ENCODE data around the gene COL5A1.
A peak's percentile ranks its signal among the peaks of the same experiment; 100 is the strongest.

GRCh38 chr9:134732392-134733110 is 90.9 kb downstream of the COL5A1 start:
- TF ChIP-seq CTCF (IDR thresholded peaks at IDR 0.05) (no peak), POLR2A (IDR thresholded peaks at IDR 0.05) (no peak), EP300 (IDR thresholded peaks at IDR 0.05) (peak in 1 of 2 donors; percentile 85)

Measured in tibial nerve (tissue), 4 donors.